A673 (cell line): ENCODE measurements around the gene CCM2L.

Source experiments
- EZH2 ChIP-seq: fragments of 200-600 bp; sonication (generic); IDR thresholded peaks from 2 replicates; pipeline ENCODE4 v1.6.1; 2017; ENCODE audit warnings: borderline replicate concordance, low read depth, mild to moderate bottlenecking, mixed read lengths, antibody characterized with exemption, low read length; ENCODE audit not compliant: poor library complexity, severe bottlenecking
- TF ChIP-seq, protein P1 (sequence below): fragments of 300-800, 200-600 bp; sonication (generic); conservative IDR thresholded peaks from 2 replicates; pipeline ENCODE4 v1.5.1; 2017; ENCODE audit warnings: low read depth, mild to moderate bottlenecking, antibody characterized with exemption, low read length, moderate library complexity, mixed read lengths

DNA sequence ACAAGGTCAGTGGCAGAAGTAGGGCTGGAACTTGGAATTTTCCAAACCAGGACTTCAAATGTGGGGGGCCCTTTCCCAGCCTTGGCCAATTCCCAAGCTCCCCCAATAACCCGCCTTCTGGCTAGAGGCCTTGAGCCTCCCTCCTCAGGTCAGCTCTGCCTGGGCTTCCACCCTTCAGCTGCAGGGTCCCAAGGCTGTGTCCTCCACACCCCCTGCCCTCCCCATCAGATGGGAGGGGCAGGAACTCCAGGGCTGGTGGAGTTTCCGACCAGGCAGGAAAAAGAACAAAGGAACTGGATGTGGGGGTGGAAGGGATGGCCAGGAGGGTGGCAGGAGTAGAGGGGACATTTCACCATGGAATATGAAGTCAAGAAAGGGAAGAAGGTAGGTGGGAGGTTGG lies at the start of gene CCM2L:
- TF ChIP-seq, protein P1, sequence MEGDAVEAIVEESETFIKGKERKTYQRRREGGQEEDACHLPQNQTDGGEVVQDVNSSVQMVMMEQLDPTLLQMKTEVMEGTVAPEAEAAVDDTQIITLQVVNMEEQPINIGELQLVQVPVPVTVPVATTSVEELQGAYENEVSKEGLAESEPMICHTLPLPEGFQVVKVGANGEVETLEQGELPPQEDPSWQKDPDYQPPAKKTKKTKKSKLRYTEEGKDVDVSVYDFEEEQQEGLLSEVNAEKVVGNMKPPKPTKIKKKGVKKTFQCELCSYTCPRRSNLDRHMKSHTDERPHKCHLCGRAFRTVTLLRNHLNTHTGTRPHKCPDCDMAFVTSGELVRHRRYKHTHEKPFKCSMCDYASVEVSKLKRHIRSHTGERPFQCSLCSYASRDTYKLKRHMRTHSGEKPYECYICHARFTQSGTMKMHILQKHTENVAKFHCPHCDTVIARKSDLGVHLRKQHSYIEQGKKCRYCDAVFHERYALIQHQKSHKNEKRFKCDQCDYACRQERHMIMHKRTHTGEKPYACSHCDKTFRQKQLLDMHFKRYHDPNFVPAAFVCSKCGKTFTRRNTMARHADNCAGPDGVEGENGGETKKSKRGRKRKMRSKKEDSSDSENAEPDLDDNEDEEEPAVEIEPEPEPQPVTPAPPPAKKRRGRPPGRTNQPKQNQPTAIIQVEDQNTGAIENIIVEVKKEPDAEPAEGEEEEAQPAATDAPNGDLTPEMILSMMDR: no peak
- TF ChIP-seq EZH2: no peak
